ENCODE results near the gene DHDDS.

- no peak for TF ChIP-seq CTCF (IDR thresholded peaks at IDR 0.05)
- TF ChIP-seq POLR2A (IDR thresholded peaks at IDR 0.05) = no peak
- no peak for TF ChIP-seq POLR2AphosphoS5 (IDR thresholded peaks at IDR 0.05)
Measured at GRCh38 chr1:26412180-26412840, 19.8 kb upstream of the DHDDS start.
